ENCODE data around the gene GRIK1.

Gene GRIK1

GRCh38 chr21:29818383-29818921, 121.3 kb downstream of the GRIK1 start:
- DNase-seq (ENCODE audit: low read depth, low spot score): no peak
- Histone ChIP-seq H3K36me3 (ENCODE audit: control insufficient read depth, insufficient read depth, low read length) (no peaks in the 10 kb centered on the region), H3K27me3 (ENCODE audit: control insufficient read depth, insufficient read depth, low read length) (no peaks in the 10 kb centered on the region), H3K27ac (ENCODE audit: low read length) (no peak overlapping the region), H3K9me3 (ENCODE audit: control insufficient read depth, insufficient read depth, low read length) (no peaks in the 10 kb centered on the region), H3K4me1 (ENCODE audit: control insufficient read depth, insufficient read depth, low read length) (no peaks in the 10 kb centered on the region), H3K4me3 (ENCODE audit: low read length) (no peak overlapping the region)
- whole genome bisulfite sequencing (ENCODE audit: insufficient coverage, insufficient read length): no CpG with 5 or more reads among the region's 2 CpGs

- no peak for DNase-seq (ENCODE audit: low read depth, low spot score)
- no CpG with 5 or more reads among the region's 3 CpGs for WGBS (ENCODE audit: insufficient coverage, insufficient read length)
- H3K27ac ChIP-seq (ENCODE audit: low read length): no peak overlapping the region
- no peaks in the 10 kb centered on the region for H3K27me3 ChIP-seq (ENCODE audit: control insufficient read depth, insufficient read depth, low read length)
- no peaks in the 10 kb centered on the region for H3K4me1 ChIP-seq (ENCODE audit: control insufficient read depth, insufficient read depth, low read length)
- H3K9me3 ChIP-seq (ENCODE audit: control insufficient read depth, insufficient read depth, low read length): no peaks in the 10 kb centered on the region
- H3K4me3 ChIP-seq (ENCODE audit: low read length): no peak overlapping the region
- no peaks in the 10 kb centered on the region for H3K36me3 ChIP-seq (ENCODE audit: control insufficient read depth, insufficient read depth, low read length)
Observed at GRCh38 chr21:29817450-29817849, 122.3 kb downstream of the GRIK1 start.

- DNase-seq (ENCODE audit: low read depth, low spot score): no peak
- H3K4me1 ChIP-seq (ENCODE audit: control insufficient read depth, insufficient read depth, low read length): no peaks in the 10 kb centered on the region
- H3K36me3 ChIP-seq (ENCODE audit: control insufficient read depth, insufficient read depth, low read length): no peaks in the 10 kb centered on the region
- H3K9me3 ChIP-seq (ENCODE audit: control insufficient read depth, insufficient read depth, low read length): no peaks in the 10 kb centered on the region
- WGBS (ENCODE audit: insufficient coverage, insufficient read length): 100% methylated on average over 1 of the region's 3 CpGs
- no peak overlapping the region for H3K27ac ChIP-seq (ENCODE audit: low read length)
- no peaks in the 10 kb centered on the region for H3K27me3 ChIP-seq (ENCODE audit: control insufficient read depth, insufficient read depth, low read length)
- H3K4me3 ChIP-seq (ENCODE audit: low read length): no peak overlapping the region
Observed at GRCh38 chr21:29812947-29813346, 126.8 kb downstream of the GRIK1 start.

- WGBS (ENCODE audit: insufficient coverage, insufficient read length): no CpG with 5 or more reads among the region's 4 CpGs
- Histone ChIP-seq H3K4me1 (ENCODE audit: control insufficient read depth, insufficient read depth, low read length) (no peaks in the 10 kb centered on the region), H3K36me3 (ENCODE audit: control insufficient read depth, insufficient read depth, low read length) (no peaks in the 10 kb centered on the region), H3K9me3 (ENCODE audit: control insufficient read depth, insufficient read depth, low read length) (no peaks in the 10 kb centered on the region), H3K4me3 (ENCODE audit: low read length) (no peak overlapping the region), H3K27me3 (ENCODE audit: control insufficient read depth, insufficient read depth, low read length) (no peaks in the 10 kb centered on the region), H3K27ac (ENCODE audit: low read length) (no peak overlapping the region)
- DNase-seq (ENCODE audit: low read depth, low spot score): no peak
Observed at GRCh38 chr21:29810871-29811270, 128.9 kb downstream of the GRIK1 start.

GRCh38 chr21:29808153-29808552, 131.6 kb downstream of the GRIK1 start:
- WGBS (ENCODE audit: insufficient coverage, insufficient read length): no CpG with 5 or more reads among the region's 2 CpGs
- H3K9me3 ChIP-seq (ENCODE audit: control insufficient read depth, insufficient read depth, low read length): no peaks in the 10 kb centered on the region
- DNase-seq (ENCODE audit: low read depth, low spot score): no peak
- H3K27ac ChIP-seq (ENCODE audit: low read length): no peak overlapping the region
- H3K27me3 ChIP-seq (ENCODE audit: control insufficient read depth, insufficient read depth, low read length): no peaks in the 10 kb centered on the region
- no peak overlapping the region for H3K4me3 ChIP-seq (ENCODE audit: low read length)
- no peaks in the 10 kb centered on the region for H3K36me3 ChIP-seq (ENCODE audit: control insufficient read depth, insufficient read depth, low read length)
- no peaks in the 10 kb centered on the region for H3K4me1 ChIP-seq (ENCODE audit: control insufficient read depth, insufficient read depth, low read length)

GRCh38 chr21:29805105-29805504, 134.7 kb downstream of the GRIK1 start:
- no peak for DNase-seq (ENCODE audit: low read depth, low spot score)
- no peaks in the 10 kb centered on the region for H3K4me1 ChIP-seq (ENCODE audit: control insufficient read depth, insufficient read depth, low read length)
- no peaks in the 10 kb centered on the region for H3K27me3 ChIP-seq (ENCODE audit: control insufficient read depth, insufficient read depth, low read length)
- no peak overlapping the region for H3K4me3 ChIP-seq (ENCODE audit: low read length)
- no CpG with 5 or more reads among the region's 1 CpG for WGBS (ENCODE audit: insufficient coverage, insufficient read length)
- no peak overlapping the region for H3K27ac ChIP-seq (ENCODE audit: low read length)
- H3K9me3 ChIP-seq (ENCODE audit: control insufficient read depth, insufficient read depth, low read length): no peaks in the 10 kb centered on the region
- H3K36me3 ChIP-seq (ENCODE audit: control insufficient read depth, insufficient read depth, low read length): no peaks in the 10 kb centered on the region

GRCh38 chr21:29803191-29803590, 136.6 kb downstream of the GRIK1 start:
- no peak overlapping the region for H3K27ac ChIP-seq (ENCODE audit: low read length)
- H3K36me3 ChIP-seq (ENCODE audit: control insufficient read depth, insufficient read depth, low read length): no peaks in the 10 kb centered on the region
- DNase-seq (ENCODE audit: low read depth, low spot score): no peak
- no CpG with 5 or more reads among the region's 1 CpG for WGBS (ENCODE audit: insufficient coverage, insufficient read length)
- no peaks in the 10 kb centered on the region for H3K27me3 ChIP-seq (ENCODE audit: control insufficient read depth, insufficient read depth, low read length)
- no peaks in the 10 kb centered on the region for H3K4me1 ChIP-seq (ENCODE audit: control insufficient read depth, insufficient read depth, low read length)
- no peak overlapping the region for H3K4me3 ChIP-seq (ENCODE audit: low read length)
- no peaks in the 10 kb centered on the region for H3K9me3 ChIP-seq (ENCODE audit: control insufficient read depth, insufficient read depth, low read length)

GRCh38 chr21:29801122-29801521, 138.7 kb downstream of the GRIK1 start:
- H3K27me3 ChIP-seq (ENCODE audit: control insufficient read depth, insufficient read depth, low read length): no peaks in the 10 kb centered on the region
- WGBS (ENCODE audit: insufficient coverage, insufficient read length): no CpG with 5 or more reads among the region's 4 CpGs
- no peaks in the 10 kb centered on the region for H3K9me3 ChIP-seq (ENCODE audit: control insufficient read depth, insufficient read depth, low read length)
- H3K4me3 ChIP-seq (ENCODE audit: low read length): no peak overlapping the region
- DNase-seq (ENCODE audit: low read depth, low spot score): no peak
- H3K27ac ChIP-seq (ENCODE audit: low read length): no peak overlapping the region
- H3K4me1 ChIP-seq (ENCODE audit: control insufficient read depth, insufficient read depth, low read length): no peaks in the 10 kb centered on the region
- H3K36me3 ChIP-seq (ENCODE audit: control insufficient read depth, insufficient read depth, low read length): no peaks in the 10 kb centered on the region

GRCh38 chr21:29800056-29800455, 139.7 kb downstream of the GRIK1 start:
- Histone ChIP-seq H3K4me1 (ENCODE audit: control insufficient read depth, insufficient read depth, low read length) (no peaks in the 10 kb centered on the region), H3K36me3 (ENCODE audit: control insufficient read depth, insufficient read depth, low read length) (no peaks in the 10 kb centered on the region), H3K27ac (ENCODE audit: low read length) (no peak overlapping the region), H3K9me3 (ENCODE audit: control insufficient read depth, insufficient read depth, low read length) (no peaks in the 10 kb centered on the region), H3K4me3 (ENCODE audit: low read length) (no peak overlapping the region), H3K27me3 (ENCODE audit: control insufficient read depth, insufficient read depth, low read length) (no peaks in the 10 kb centered on the region)
- no peak for DNase-seq (ENCODE audit: low read depth, low spot score)
- no CpG with 5 or more reads among the region's 3 CpGs for WGBS (ENCODE audit: insufficient coverage, insufficient read length)

- H3K36me3 ChIP-seq (ENCODE audit: control insufficient read depth, insufficient read depth, low read length): no peaks in the 10 kb centered on the region
- H3K4me1 ChIP-seq (ENCODE audit: control insufficient read depth, insufficient read depth, low read length): no peaks in the 10 kb centered on the region
- DNase-seq (ENCODE audit: low read depth, low spot score): no peak
- H3K27ac ChIP-seq (ENCODE audit: low read length): no peak overlapping the region
- H3K27me3 ChIP-seq (ENCODE audit: control insufficient read depth, insufficient read depth, low read length): no peaks in the 10 kb centered on the region
- no CpG with 5 or more reads among the region's 3 CpGs for WGBS (ENCODE audit: insufficient coverage, insufficient read length)
- no peaks in the 10 kb centered on the region for H3K9me3 ChIP-seq (ENCODE audit: control insufficient read depth, insufficient read depth, low read length)
- no peak overlapping the region for H3K4me3 ChIP-seq (ENCODE audit: low read length)
Observed at GRCh38 chr21:29798840-29799239, 141.0 kb downstream of the GRIK1 start.

GRCh38 chr21:29797155-29797554, 142.6 kb downstream of the GRIK1 start:
- H3K4me3 ChIP-seq (ENCODE audit: low read length): no peak overlapping the region
- no peaks in the 10 kb centered on the region for H3K36me3 ChIP-seq (ENCODE audit: control insufficient read depth, insufficient read depth, low read length)
- DNase-seq (ENCODE audit: low read depth, low spot score): no peak
- no peaks in the 10 kb centered on the region for H3K4me1 ChIP-seq (ENCODE audit: control insufficient read depth, insufficient read depth, low read length)
- no peak overlapping the region for H3K27ac ChIP-seq (ENCODE audit: low read length)
- no CpG with 5 or more reads among the region's 3 CpGs for WGBS (ENCODE audit: insufficient coverage, insufficient read length)
- no peaks in the 10 kb centered on the region for H3K9me3 ChIP-seq (ENCODE audit: control insufficient read depth, insufficient read depth, low read length)
- no peaks in the 10 kb centered on the region for H3K27me3 ChIP-seq (ENCODE audit: control insufficient read depth, insufficient read depth, low read length)
